Activated naive CD4-positive, alpha-beta T cell treated with anti-CD3 and anti-CD28 coated beads, Interleukin-2, amount 50 U/mL, for 72 hours (primary cell): Measurements from ENCODE around the gene NANP. TPM values are rescaled to one million over a fixed set of nuclear protein-coding genes. Genes with fewer than 3 reads are reported as not detected.
"Not testable (repeated sequence)": the region's sequence is repeated elsewhere in the genome, so short reads cannot be mapped to it uniquely, and the experiment has no call there.

Experiments
- ATAC-seq, 2 donors: fragments of 150-1000 bp; cut with Tn5 transposase; 2 replicates each; pipeline ENCODE4 v1.10.0; 2021; ENCODE audit warnings: mild to moderate bottlenecking in 2 of 2, moderate library complexity in 2 of 2
- DNase-seq, 2 donors: peaks; one replicate each; pipeline ENCODE4 v3.0.0; 2021 to 2022; ENCODE audit warnings: low spot score in 2 of 2
- H3K27ac Mint-ChIP-seq, 2 donors: one replicate each; pipeline ENCODE4 v1.8.0; 2022; ENCODE audit warnings: mild to moderate bottlenecking in 2 of 2, mixed read lengths in 2 of 2
- H3K36me3 Mint-ChIP-seq, 2 donors: one replicate each; pipeline ENCODE4 v1.8.0; 2022; ENCODE audit warnings: mixed read lengths in 2 of 2
- H3K9me3 Mint-ChIP-seq, 2 donors: one replicate each; pipeline ENCODE4 v1.8.0; 2022; ENCODE audit warnings: mixed read lengths in 2 of 2
- total RNA-seq, 2 donors: library from RNA; stranded (reverse); gene quantifications; one replicate each; pipeline ENCODE4 v1.2.3, GENCODE V29; 2022

Gene NANP
- total RNA-seq: 1 to 10 TPM; 6.6 to 9.5 TPM

GRCh38 chr20:25623736-25624499 is at the start of gene NANP:
TSS of gene NANP (minus strand) at chr20:25624014. CDS start at chr20:25623948, 66 bp downstream.
- ATAC-seq (peak; percentile 89), DNase-seq (peak; percentile 89 to 98)
- Mint-ChIP-seq H3K27ac (peak within 1 kb of the TSS; percentile 95 to 96), H3K9me3 (peaks cover 0 to 14% of the 10 kb centered on the region in 2 donors), H3K36me3 (peaks cover 31 to 43% of the 10 kb centered on the region in 2 donors)

GRCh38 chr20:25672659-25673235 is 48.9 kb upstream of the NANP start:
- Mint-ChIP-seq H3K36me3 (peaks cover 41 to 46% of the 10 kb centered on the region in 2 donors), H3K27ac (no peak overlapping the region), H3K9me3 (peaks cover 0 to 4% of the 10 kb centered on the region in 2 donors)
- ATAC-seq: no peak
- no peak for DNase-seq

GRCh38 chr20:25669826-25670422 is 46.1 kb upstream of the NANP start:
- ATAC-seq (no peak), DNase-seq (no peak)
- no peak overlapping the region for H3K27ac Mint-ChIP-seq
- peaks cover 16 to 17% of the 10 kb centered on the region in 2 donors for H3K36me3 Mint-ChIP-seq
- H3K9me3 Mint-ChIP-seq: no peaks in the 10 kb centered on the region

GRCh38 chr20:25668446-25668845 is 44.6 kb upstream of the NANP start:
- H3K27ac Mint-ChIP-seq: no peak overlapping the region
- H3K36me3 Mint-ChIP-seq: peaks cover 5 to 6% of the 10 kb centered on the region in 2 donors
- DNase-seq (no peak), ATAC-seq (no peak)
- no peaks in the 10 kb centered on the region for H3K9me3 Mint-ChIP-seq

GRCh38 chr20:25659999-25660398 is 36.2 kb upstream of the NANP start:
- DNase-seq (no peak), ATAC-seq (peak in 1 of 2 donors; percentile 70)
- Mint-ChIP-seq H3K9me3 (peaks cover 0 to 3% of the 10 kb centered on the region in 2 donors), H3K27ac (peak overlapping the region in 1 of 2 donors; percentile 95), H3K36me3 (peaks cover 0 to 18% of the 10 kb centered on the region in 2 donors)

- no peak for ATAC-seq
Measured at GRCh38 chr20:25654487-25654886, 30.7 kb upstream of the NANP start.

GRCh38 chr20:25652866-25653265 is 29.1 kb upstream of the NANP start:
- H3K36me3 Mint-ChIP-seq: peaks cover 1 to 10% of the 10 kb centered on the region in 2 donors
- not testable (repeated sequence) for DNase-seq, H3K27ac Mint-ChIP-seq, H3K9me3 Mint-ChIP-seq, ATAC-seq

More at GRCh38 chr20:25654487-25654886, 30.7 kb upstream of the NANP start:
- H3K36me3 Mint-ChIP-seq: peaks cover 0 to 20% of the 10 kb centered on the region in 2 donors
- peaks cover 0 to 3% of the 10 kb centered on the region in 2 donors for H3K9me3 Mint-ChIP-seq
- H3K27ac Mint-ChIP-seq: no peak overlapping the region
- no peak for DNase-seq

GRCh38 chr20:25644814-25645213 is 21.0 kb upstream of the NANP start:
- H3K9me3 Mint-ChIP-seq: no peaks in the 10 kb centered on the region
- DNase-seq (no peak), ATAC-seq (no peak)
- H3K36me3 Mint-ChIP-seq: peaks cover 4 to 12% of the 10 kb centered on the region in 2 donors
- H3K27ac Mint-ChIP-seq: no peak overlapping the region

GRCh38 chr20:25643716-25644115 is 19.9 kb upstream of the NANP start:
- Mint-ChIP-seq H3K27ac (no peak overlapping the region), H3K9me3 (no peaks in the 10 kb centered on the region), H3K36me3 (peaks cover 4 to 12% of the 10 kb centered on the region in 2 donors)
- peak; percentile 53 to 54 for ATAC-seq
- DNase-seq: no peak

GRCh38 chr20:25637247-25637646 is 13.4 kb upstream of the NANP start:
- Mint-ChIP-seq H3K27ac (no peak overlapping the region), H3K36me3 (peaks cover 18 to 22% of the 10 kb centered on the region in 2 donors), H3K9me3 (peaks cover 0 to 5% of the 10 kb centered on the region in 2 donors)
- ATAC-seq: no peak
- DNase-seq: no peak

- Mint-ChIP-seq H3K36me3 (peaks cover 19 to 39% of the 10 kb centered on the region in 2 donors), H3K9me3 (peaks cover 0 to 11% of the 10 kb centered on the region in 2 donors), H3K27ac (no peak overlapping the region)
- DNase-seq (no peak), ATAC-seq (no peak)
Measured at GRCh38 chr20:25632940-25633790, 9.4 kb upstream of the NANP start.

GRCh38 chr20:25630615-25631014 is 6.8 kb upstream of the NANP start:
- peaks cover 0 to 22% of the 10 kb centered on the region in 2 donors for H3K9me3 Mint-ChIP-seq
- not testable (repeated sequence) for DNase-seq, ATAC-seq, H3K27ac Mint-ChIP-seq
- H3K36me3 Mint-ChIP-seq: peaks cover 20 to 46% of the 10 kb centered on the region in 2 donors

- peaks cover 0 to 22% of the 10 kb centered on the region in 2 donors for H3K9me3 Mint-ChIP-seq
- DNase-seq: no peak
- H3K36me3 Mint-ChIP-seq: peaks cover 13 to 40% of the 10 kb centered on the region in 2 donors
- no peak for ATAC-seq
- peak overlapping the region in 1 of 2 donors; percentile 30 for H3K27ac Mint-ChIP-seq
Measured at GRCh38 chr20:25629816-25630499, 6.1 kb upstream of the NANP start.

GRCh38 chr20:25626779-25627178 is 3.0 kb upstream of the NANP start:
- H3K27ac Mint-ChIP-seq: peak overlapping the region in 1 of 2 donors; percentile 28
- DNase-seq (no peak), ATAC-seq (no peak)
- peaks cover 31 to 53% of the 10 kb centered on the region in 2 donors for H3K36me3 Mint-ChIP-seq
- H3K9me3 Mint-ChIP-seq: peaks cover 0 to 18% of the 10 kb centered on the region in 2 donors

- Mint-ChIP-seq H3K9me3 (peaks cover 0 to 14% of the 10 kb centered on the region in 2 donors), H3K27ac (peak overlapping the region; percentile 95 to 96), H3K36me3 (peaks cover 31 to 49% of the 10 kb centered on the region in 2 donors)
- no peak for ATAC-seq
- DNase-seq: no peak
Measured at GRCh38 chr20:25624500-25624939, 706 bp upstream of the NANP start.
